Naive thymus-derived CD4-positive, alpha-beta T cell (primary cell): ENCODE data around the gene KLHL42. TPM values are rescaled to one million over a fixed set of nuclear protein-coding genes. Genes with fewer than 3 reads are reported as not detected.

Experiments
- ATAC-seq: fragments of 150-1000 bp; cut with Tn5 transposase; 2 replicates; pipeline ENCODE4 v1.10.0; 2021; ENCODE audit warnings: mild to moderate bottlenecking, moderate library complexity
- CTCF ChIA-PET: fragments of 350-600 bp; sonication (Branson Sonifier 250); formaldehyde crosslinking; loops from one replicate; lab custom pipeline; 2021; ENCODE audit warnings: antibody characterized with exemption; lab: Charles Lee
- POLR2A ChIA-PET: fragments of 350-600 bp; sonication (Branson Sonifier 250); formaldehyde crosslinking; loops from one replicate; lab custom pipeline; 2021; ENCODE audit warnings: antibody characterized with exemption, inconsistent platforms; lab: Charles Lee
- DNase-seq, 9 donors: peaks; one replicate each; pipeline versions ENCODE4 v3.0.0 to v3.0.0-alpha.2; 2020 to 2022; ENCODE audit warnings: mixed read lengths in 1 of 9
- H3K27ac ChIP-seq: one replicate; pipeline ENCODE4 v1.7.0; 2013; ENCODE audit warnings: mild to moderate bottlenecking, low read depth, low read length, moderate library complexity
- H3K27me3 ChIP-seq, 2 donors: one replicate each; pipeline ENCODE4 v1.7.0; 2013; ENCODE audit warnings: low read length in 2 of 2, mild to moderate bottlenecking in 2 of 2, moderate library complexity in 2 of 2; ENCODE audit not compliant: control insufficient read depth in 2 of 2, insufficient read depth in 2 of 2
- H3K36me3 ChIP-seq, 3 experiments: 1 replicate in 2 of 3; 2 replicates in 1 of 3; pipeline ENCODE4 v1.7.0; 2013; ENCODE audit warnings: low read length in 3 of 3, mild to moderate bottlenecking in 3 of 3, moderate library complexity in 1 of 3; ENCODE audit not compliant: insufficient read depth in 3 of 3, control insufficient read depth in 2 of 3
- H3K4me1 ChIP-seq, 2 donors: one replicate each; pipeline ENCODE4 v1.7.0; 2013; ENCODE audit warnings: low read length in 2 of 2, mild to moderate bottlenecking in 2 of 2, moderate library complexity in 1 of 2; ENCODE audit not compliant: control insufficient read depth in 2 of 2, insufficient read depth in 2 of 2
- H3K4me3 ChIP-seq: 2 replicates; pipeline ENCODE4 v1.7.0; 2013; ENCODE audit warnings: mild to moderate bottlenecking, low read length
- H3K9me3 ChIP-seq, 3 experiments: 1 replicate in 2 of 3; 2 replicates in 1 of 3; pipeline ENCODE4 v1.7.0; 2013; ENCODE audit warnings: low read length in 3 of 3; ENCODE audit not compliant: control insufficient read depth in 2 of 3
- H3K27ac Mint-ChIP-seq, 9 donors: one replicate each; pipeline ENCODE4 v1.8.0; 2020 to 2022; ENCODE audit warnings: mixed read lengths in 9 of 9, mild to moderate bottlenecking in 8 of 9, moderate library complexity in 5 of 9, inconsistent platforms in 2 of 9
- H3K27me3 Mint-ChIP-seq, 5 donors: one replicate each; pipeline ENCODE4 v1.8.0; 2021 to 2022; ENCODE audit warnings: mixed read lengths in 5 of 5, mild to moderate bottlenecking in 1 of 5
- H3K36me3 Mint-ChIP-seq, 5 donors: one replicate each; pipeline ENCODE4 v1.8.0; 2020 to 2022; ENCODE audit warnings: mixed read lengths in 5 of 5, mild to moderate bottlenecking in 3 of 5, inconsistent platforms in 1 of 5
- H3K4me1 Mint-ChIP-seq, 7 donors: one replicate each; pipeline ENCODE4 v1.8.0; 2020 to 2022; ENCODE audit warnings: mixed read lengths in 7 of 7, mild to moderate bottlenecking in 3 of 7, inconsistent platforms in 1 of 7
- H3K4me3 Mint-ChIP-seq, 10 donors: one replicate each; pipeline ENCODE4 v1.8.0; 2020 to 2022; ENCODE audit warnings: mild to moderate bottlenecking in 10 of 10, mixed read lengths in 10 of 10, moderate library complexity in 6 of 10, inconsistent platforms in 2 of 10
- H3K9me3 Mint-ChIP-seq, 11 donors: one replicate each; pipeline ENCODE4 v1.8.0; 2020 to 2022; ENCODE audit warnings: mixed read lengths in 11 of 11, mild to moderate bottlenecking in 4 of 11, inconsistent platforms in 1 of 11, moderate library complexity in 1 of 11
- intact Hi-C, 2 donors: fragments of 100-400 bp; cut with micrococcal nuclease; formaldehyde crosslinking; loops; one replicate each; pipeline ENCODE4 v1.15.1; 2023
- polyA plus RNA-seq, 2 donors: library from polyadenylated mRNA; unstranded; fragments of 300-500 nt; fragmentation: Illumina TruSeq; gene quantifications; one replicate each; pipeline ENCODE4 v1.2.3, GENCODE V29; 2021
- total RNA-seq, 6 experiments: library from RNA in 5 of 6; stranded (reverse) in 5 of 6; gene quantifications; 1 replicate in 5 of 6; 2 replicates in 1 of 6; pipeline ENCODE4 v1.2.3 and lab custom pipeline; 2021 to 2026

The KLHL42 gene
- total and polyA plus RNA-seq, 7 experiments from 2014 or later = 9.6 to 27.0 (median 16.9) TPM

DNA sequence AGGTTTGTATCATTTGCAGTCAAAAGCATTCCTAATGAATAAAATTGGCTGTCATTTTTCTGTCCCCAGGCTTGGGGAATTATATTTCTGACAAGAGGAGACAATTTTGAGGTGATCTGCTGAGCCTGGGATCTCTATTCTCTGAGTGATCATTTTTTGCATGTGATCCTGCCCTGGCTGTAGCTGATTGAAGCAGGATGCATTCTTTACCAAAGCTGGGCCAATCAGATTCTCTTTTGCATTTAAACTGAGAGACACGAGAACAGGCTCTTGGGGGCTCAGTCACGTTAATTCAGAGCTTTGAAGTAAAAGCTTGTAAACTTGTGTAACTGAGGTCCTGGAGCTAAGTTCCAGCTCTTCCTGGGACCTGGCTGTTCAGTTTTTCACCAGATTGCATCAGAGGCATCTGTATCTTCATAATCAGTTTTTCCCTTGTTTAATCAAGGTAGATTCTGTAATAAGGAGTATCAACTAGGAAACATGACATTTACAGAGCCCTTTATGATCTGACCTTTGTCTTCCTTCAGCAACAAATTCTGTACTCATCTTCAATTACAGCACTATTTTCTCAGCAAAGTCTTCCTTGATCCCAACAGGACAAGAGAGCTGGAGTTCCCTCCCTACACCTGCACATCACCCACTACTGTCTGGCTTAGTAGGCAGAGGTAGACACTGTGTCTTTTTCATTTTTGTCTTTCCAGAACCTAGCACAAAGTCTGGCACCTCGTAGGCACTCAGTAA, 35.0 kb downstream of the KLHL42 start:
- POLR2A ChIA-PET = interaction anchor here (1.4 kb wide), 1 partner anchor 9 kb away, joined by 3 read pairs; no protein-coding TSS in a partner anchor
- H3K27me3 ChIP-seq = no peaks in the 10 kb centered on the region
- no peaks in the 10 kb centered on the region for H3K36me3 ChIP-seq
- Mint-ChIP-seq H3K27me3 (peaks cover 0 to 48% (median 0%) of the 10 kb centered on the region in 5 donors), H3K4me3 (peak overlapping the region in 2 of 10 donors; percentile 34 to 46), H3K9me3 (no peaks in the 10 kb centered on the region), H3K36me3 (no peaks in the 10 kb centered on the region), H3K27ac (peak overlapping the region in 5 of 9 donors; percentile 0 to 53 (median 13)), H3K4me1 (peaks cover 10 to 27% (median 17%) of the 10 kb centered on the region in 7 donors)
- CTCF ChIA-PET = interaction anchor here (0.6 to 1.2 kb wide), 2 partner anchors 72 to 82 kb away, joined by 3 to 4 read pairs; no protein-coding TSS in a partner anchor
- intact Hi-C loops = loop anchor here in 1 of 2 donors (1.0 kb wide), 1 partner anchor 8 kb away; no protein-coding TSS in a partner anchor
- H3K9me3 ChIP-seq = no peaks in the 10 kb centered on the region
- H3K4me3 ChIP-seq = no peak overlapping the region
- H3K27ac ChIP-seq = no peak overlapping the region
- H3K4me1 ChIP-seq = peaks cover 0 to 14% of the 10 kb centered on the region in 2 donors
- no peak for ATAC-seq
- DNase-seq = no peak

DNA sequence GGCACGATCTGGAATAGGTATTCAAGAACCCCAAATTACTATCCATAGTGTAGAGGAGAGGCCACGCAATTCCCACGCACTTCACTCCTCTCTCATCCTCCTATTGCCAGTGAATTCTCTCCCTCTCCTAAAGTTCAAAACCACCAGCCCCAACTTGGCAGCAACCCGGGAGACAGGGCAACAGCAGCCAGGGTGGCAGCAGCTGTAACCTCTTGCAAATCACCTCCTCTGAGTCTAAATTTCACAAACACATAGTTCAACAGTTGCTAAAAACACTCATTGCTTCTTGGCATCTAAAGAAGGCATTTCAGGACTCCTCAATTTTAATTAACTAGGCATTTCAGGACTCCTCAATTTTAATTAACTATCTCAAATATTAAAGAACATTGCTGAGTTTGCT, 37.7 kb downstream of the KLHL42 start:
- no peaks in the 10 kb centered on the region for H3K36me3 ChIP-seq
- H3K4me3 Mint-ChIP-seq = no peak overlapping the region
- peaks cover 0 to 36% (median 2%) of the 10 kb centered on the region in 5 donors for H3K27me3 Mint-ChIP-seq
- H3K4me1 ChIP-seq = peaks cover 8 to 14% of the 10 kb centered on the region in 2 donors
- ATAC-seq (no peak), DNase-seq (no peak)
- H3K9me3 ChIP-seq = no peaks in the 10 kb centered on the region
- no peak overlapping the region for H3K4me3 ChIP-seq
- H3K36me3 Mint-ChIP-seq = no peaks in the 10 kb centered on the region
- H3K27ac ChIP-seq = no peak overlapping the region
- H3K27me3 ChIP-seq = no peaks in the 10 kb centered on the region
- H3K9me3 Mint-ChIP-seq = no peaks in the 10 kb centered on the region
- POLR2A ChIA-PET = no interaction called here
- intact Hi-C loops = no loop called here
- CTCF ChIA-PET = interaction anchor here (0.7 kb wide), 1 partner anchor 85 kb away, joined by 3 read pairs; no protein-coding TSS in a partner anchor
- H3K27ac Mint-ChIP-seq = no peak overlapping the region
- peaks cover 10 to 35% (median 26%) of the 10 kb centered on the region in 7 donors for H3K4me1 Mint-ChIP-seq

DNA sequence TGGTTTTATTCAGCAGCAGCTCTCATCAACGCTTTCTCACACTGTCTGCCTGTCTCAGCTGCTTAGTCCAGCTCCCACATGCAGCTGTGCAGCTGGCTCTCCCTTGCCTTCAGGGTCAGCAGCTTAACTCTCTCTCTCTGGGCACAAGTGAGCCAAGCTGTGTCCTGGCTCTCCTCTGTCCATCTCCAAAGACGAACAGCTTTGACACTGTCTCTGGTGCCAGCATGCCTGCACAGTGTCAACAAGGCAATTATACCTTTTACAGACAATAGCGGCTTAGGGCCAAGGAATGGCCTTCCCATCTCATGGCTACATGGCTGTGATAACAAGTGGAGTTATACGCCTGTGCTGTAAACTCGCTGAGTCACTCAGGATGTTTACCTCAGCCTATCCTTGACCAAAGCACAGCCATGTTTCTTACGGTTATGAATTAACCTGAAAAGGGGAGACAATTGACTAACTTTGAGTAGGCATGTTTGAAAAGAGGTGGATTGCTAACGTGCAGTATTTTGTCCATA, 38.4 kb downstream of the KLHL42 start:
- Histone ChIP-seq H3K4me3 (no peak overlapping the region), H3K36me3 (no peaks in the 10 kb centered on the region), H3K27me3 (no peaks in the 10 kb centered on the region), H3K27ac (no peak overlapping the region), H3K9me3 (no peaks in the 10 kb centered on the region), H3K4me1 (peaks cover 8 to 14% of the 10 kb centered on the region in 2 donors)
- intact Hi-C loops = no loop called here
- Mint-ChIP-seq H3K4me3 (no peak overlapping the region), H3K27me3 (peaks cover 0 to 43% (median 2%) of the 10 kb centered on the region in 5 donors), H3K36me3 (no peaks in the 10 kb centered on the region), H3K9me3 (no peaks in the 10 kb centered on the region), H3K27ac (no peak overlapping the region), H3K4me1 (peaks cover 10 to 40% (median 26%) of the 10 kb centered on the region in 7 donors)
- DNase-seq (no peak), ATAC-seq (no peak)
- ChIA-PET CTCF (no interaction called here), POLR2A (no interaction called here)

DNA sequence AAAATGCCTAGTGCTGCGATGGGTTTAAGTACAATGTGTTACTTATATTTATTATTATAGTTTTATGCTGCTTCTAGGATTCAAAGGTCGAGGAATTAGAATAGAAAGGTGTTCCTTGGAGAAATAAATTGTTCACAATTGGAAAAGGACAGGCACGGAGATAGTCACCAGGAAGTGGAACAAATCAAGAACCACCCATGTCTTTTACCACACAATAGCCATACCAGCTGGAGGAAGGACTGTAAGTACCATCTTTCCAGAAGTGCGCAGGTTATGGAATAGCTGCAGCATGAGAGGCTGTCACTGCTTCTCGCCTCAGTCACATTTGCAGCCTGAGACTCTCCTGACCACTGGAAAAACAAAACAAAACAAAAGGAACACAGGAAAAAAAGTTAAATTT, 40.5 kb downstream of the KLHL42 start:
- H3K36me3 ChIP-seq = no peaks in the 10 kb centered on the region
- no peaks in the 10 kb centered on the region for H3K9me3 ChIP-seq
- Mint-ChIP-seq H3K27ac (peak overlapping the region in 1 of 9 donors; percentile 88), H3K4me3 (no peak overlapping the region), H3K4me1 (peaks cover 0 to 34% (median 13%) of the 10 kb centered on the region in 7 donors), H3K36me3 (no peaks in the 10 kb centered on the region), H3K27me3 (peaks cover 0 to 45% (median 4%) of the 10 kb centered on the region in 5 donors), H3K9me3 (no peaks in the 10 kb centered on the region)
- H3K4me1 ChIP-seq = peaks cover 0 to 8% of the 10 kb centered on the region in 2 donors
- H3K27me3 ChIP-seq = no peaks in the 10 kb centered on the region
- no peak overlapping the region for H3K27ac ChIP-seq
- ChIA-PET CTCF (interaction anchor here (0.6 to 3.8 kb wide), 13 partner anchors 9 to 166 kb away, joined by 3 to 53 read pairs (median 5); no protein-coding TSS in a partner anchor), POLR2A (interaction anchor here (1.0 to 3.1 kb wide), 3 partner anchors 15 to 86 kb away, joined by 4 to 13 read pairs (median 4); partner anchors contain the start of genes KLHL42 and MANSC4)
- intact Hi-C loops = loop anchor here in 1 of 2 donors (5.0 kb wide), 2 partner anchors 117 to 372 kb away; partner anchors contain the start of gene CCDC91
- no peak overlapping the region for H3K4me3 ChIP-seq
- ATAC-seq (no peak), DNase-seq (no peak)

DNA sequence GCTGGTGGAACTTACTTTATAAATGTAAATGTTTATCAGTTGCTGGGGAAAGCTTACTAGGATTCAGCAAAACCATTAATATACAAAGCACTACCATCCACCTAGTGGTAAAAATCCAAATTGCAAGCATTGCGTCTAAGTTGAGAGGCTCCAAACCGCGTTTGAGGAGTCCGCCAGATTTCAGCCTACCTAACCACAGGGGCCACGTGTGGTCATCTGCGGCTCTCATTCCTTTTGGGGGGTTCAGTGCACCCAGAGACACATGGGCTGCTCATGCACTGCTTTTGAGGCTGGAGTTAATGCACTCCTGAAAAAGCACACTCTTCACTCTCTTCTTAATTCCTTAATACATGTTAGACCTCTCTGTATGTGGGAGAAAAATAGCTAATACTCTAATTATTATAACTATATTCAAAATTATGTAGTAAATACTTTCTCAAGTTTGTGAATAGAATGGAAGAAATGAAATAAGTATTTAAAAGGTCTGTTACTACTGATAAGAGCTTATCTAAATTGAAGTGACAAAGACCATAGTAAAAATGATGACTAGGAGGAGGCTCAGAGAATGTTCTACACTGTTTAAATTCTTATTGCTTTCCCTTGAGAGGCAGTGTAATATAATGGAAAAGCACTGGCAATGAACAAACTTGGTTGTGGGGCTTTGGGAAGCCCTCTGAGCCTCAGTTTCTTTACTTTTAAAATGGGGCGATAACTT, 41.4 kb downstream of the KLHL42 start:
- Histone ChIP-seq H3K27ac (no peak overlapping the region), H3K9me3 (no peaks in the 10 kb centered on the region), H3K4me1 (peaks cover 0 to 8% of the 10 kb centered on the region in 2 donors), H3K36me3 (no peaks in the 10 kb centered on the region), H3K27me3 (no peaks in the 10 kb centered on the region), H3K4me3 (no peak overlapping the region)
- intact Hi-C loops = loop anchor here (1.0 to 5.0 kb wide), 7 partner anchors 14 to 371 kb away; partner anchors contain the start of genes CCDC91 (in 1 of the 2), KLHL42 (in 1 of the 2) and MANSC4 (in 1 of the 2)
- CTCF ChIA-PET = interaction anchor here (0.5 to 3.8 kb wide), 19 partner anchors 10 to 119 kb away, joined by 3 to 53 read pairs (median 4); no protein-coding TSS in a partner anchor
- Mint-ChIP-seq H3K27ac (peak overlapping the region in 5 of 9 donors; percentile 8 to 88 (median 57)), H3K27me3 (peaks cover 0 to 52% (median 4%) of the 10 kb centered on the region in 5 donors), H3K9me3 (no peaks in the 10 kb centered on the region), H3K36me3 (no peaks in the 10 kb centered on the region), H3K4me3 (peak overlapping the region in 7 of 10 donors; percentile 31 to 70 (median 54)), H3K4me1 (peaks cover 0 to 34% (median 13%) of the 10 kb centered on the region in 7 donors)
- ATAC-seq = peak; percentile 56
- POLR2A ChIA-PET = interaction anchor here (0.6 to 3.1 kb wide), 5 partner anchors 11 to 86 kb away, joined by 3 to 13 read pairs (median 4); partner anchors contain the start of genes KLHL42 and MANSC4
- DNase-seq = peak in 7 of 9 donors; percentile 21 to 52 (median 42)
